Neural progenitor cell (in vitro differentiated cells): ENCODE measurements around the gene ARMC3. TPM values are rescaled to one million over a fixed set of nuclear protein-coding genes. Genes with fewer than 3 reads are reported as not detected.
A peak's percentile ranks its signal among the peaks of the same experiment; 100 is the strongest.

Experiments
- DNase-seq: peaks from one replicate; pipeline ENCODE4 v3.0.0-alpha.2; 2016; ENCODE audit warnings: low spot score
- H2AFZ ChIP-seq: fragments of 200-600 bp; sonication (generic); replicated peaks from 2 replicates; pipeline ENCODE4 v1.6.1; 2016; ENCODE audit warnings: antibody characterized with exemption
- H3F3A ChIP-seq: fragments of 200-600 bp; sonication (generic); 2 replicates; pipeline ENCODE4 v1.6.1; 2016; ENCODE audit warnings: antibody characterized with exemption, low read depth
- H3K27ac ChIP-seq: fragments of 200-600 bp; sonication (generic); 2 replicates; pipeline ENCODE4 v1.5.1; 2016; ENCODE audit warnings: mild to moderate bottlenecking
- H3K27me3 ChIP-seq: fragments of 200-600 bp; sonication (generic); 2 replicates; pipeline ENCODE4 v1.6.1; 2016; ENCODE audit warnings: mild to moderate bottlenecking, moderate library complexity
- H3K36me3 ChIP-seq: fragments of 200-600 bp; sonication (generic); 2 replicates; pipeline ENCODE4 v1.5.1; 2016
- H3K4me1 ChIP-seq: fragments of 200-600 bp; sonication (generic); 2 replicates; pipeline ENCODE4 v1.6.1; 2016; ENCODE audit warnings: mixed run types
- H3K4me2 ChIP-seq: fragments of 200-600 bp; sonication (generic); 2 replicates; pipeline ENCODE4 v1.6.1; 2016
- H3K4me3 ChIP-seq: fragments of 200-600 bp; sonication (generic); 2 replicates; pipeline ENCODE4 v1.5.1; 2016
- H3K79me2 ChIP-seq: fragments of 200-600 bp; sonication (generic); 2 replicates; pipeline ENCODE4 v1.6.1; 2016; ENCODE audit warnings: low read depth
- H3K9ac ChIP-seq: fragments of 200-600 bp; sonication (generic); 2 replicates; pipeline ENCODE4 v1.6.1; 2016
- H3K9me3 ChIP-seq: fragments of 200-600 bp; sonication (generic); 2 replicates; pipeline ENCODE4 v1.5.1; 2016; ENCODE audit warnings: low read depth
- H4K20me1 ChIP-seq: fragments of 200-600 bp; sonication (generic); 2 replicates; pipeline ENCODE4 v1.6.1; 2016; ENCODE audit warnings: low read depth
- H3K27ac Mint-ChIP-seq: 3 replicates; pipeline ENCODE4 v1.8.0; 2021; ENCODE audit warnings: mixed read lengths
- H3K27me3 Mint-ChIP-seq: 2 replicates; pipeline ENCODE4 v1.8.0; 2022; ENCODE audit warnings: low read depth, mild to moderate bottlenecking, inconsistent platforms, moderate library complexity, mixed read lengths; ENCODE audit not compliant: insufficient read depth
- H3K36me3 Mint-ChIP-seq: 3 replicates; pipeline ENCODE4 v1.8.0; 2021; ENCODE audit warnings: mixed read lengths
- H3K4me1 Mint-ChIP-seq: 3 replicates; pipeline ENCODE4 v1.8.0; 2021; ENCODE audit warnings: mixed read lengths
- H3K4me3 Mint-ChIP-seq: 3 replicates; pipeline ENCODE4 v1.8.0; 2021; ENCODE audit warnings: mild to moderate bottlenecking, moderate library complexity, mixed read lengths
- H3K9me3 Mint-ChIP-seq: 3 replicates; pipeline ENCODE4 v1.8.0; 2020; ENCODE audit warnings: mixed read lengths
- EZH2 ChIP-seq: fragments of 200-600 bp; sonication (generic); IDR thresholded peaks from 2 replicates; pipeline ENCODE4 v1.6.1; 2017; ENCODE audit warnings: antibody characterized with exemption, mild to moderate bottlenecking, moderate library complexity
- EZH2phosphoT487 ChIP-seq: fragments of 200-600 bp; sonication (generic); IDR thresholded peaks from 2 replicates; pipeline ENCODE4 v1.6.1; 2017; ENCODE audit warnings: antibody characterized with exemption
- total RNA-seq: library from RNA; depleted of rRNA; stranded (reverse); fragments of >200 nt; gene quantifications from 2 replicates; pipeline ENCODE4 v1.2.3, GENCODE V29; 2015; ENCODE audit warnings: low replicate concordance
- TF ChIP-seq, protein P1 (sequence below): fragments of 200-600 bp; sonication (generic); IDR thresholded peaks from 2 replicates; pipeline ENCODE4 v1.5.1; 2017; ENCODE audit warnings: antibody characterized with exemption, mild to moderate bottlenecking

The ARMC3 gene
- total RNA-seq, 1 donor from 2014 or later = 14.6 TPM

GRCh38 chr10:23047201-23048050, 119.6 kb downstream of the ARMC3 start:
- no peaks in the 10 kb centered on the region for H3K4me1 ChIP-seq
- H2AFZ ChIP-seq = peak overlapping the region; percentile 40
- no peaks in the 10 kb centered on the region for H3K9me3 Mint-ChIP-seq
- H3K4me3 ChIP-seq = no peak overlapping the region
- H3F3A ChIP-seq = no peaks in the 10 kb centered on the region
- H3K4me1 Mint-ChIP-seq = peaks cover 13% of the 10 kb centered on the region
- no peaks in the 10 kb centered on the region for H3K36me3 ChIP-seq
- no peak overlapping the region for H3K4me3 Mint-ChIP-seq
- H3K27ac ChIP-seq = no peak overlapping the region
- H3K27me3 Mint-ChIP-seq = peaks cover 2% of the 10 kb centered on the region
- H3K27me3 ChIP-seq = no peaks in the 10 kb centered on the region
- no peaks in the 10 kb centered on the region for H3K36me3 Mint-ChIP-seq
- TF ChIP-seq, protein P1, sequence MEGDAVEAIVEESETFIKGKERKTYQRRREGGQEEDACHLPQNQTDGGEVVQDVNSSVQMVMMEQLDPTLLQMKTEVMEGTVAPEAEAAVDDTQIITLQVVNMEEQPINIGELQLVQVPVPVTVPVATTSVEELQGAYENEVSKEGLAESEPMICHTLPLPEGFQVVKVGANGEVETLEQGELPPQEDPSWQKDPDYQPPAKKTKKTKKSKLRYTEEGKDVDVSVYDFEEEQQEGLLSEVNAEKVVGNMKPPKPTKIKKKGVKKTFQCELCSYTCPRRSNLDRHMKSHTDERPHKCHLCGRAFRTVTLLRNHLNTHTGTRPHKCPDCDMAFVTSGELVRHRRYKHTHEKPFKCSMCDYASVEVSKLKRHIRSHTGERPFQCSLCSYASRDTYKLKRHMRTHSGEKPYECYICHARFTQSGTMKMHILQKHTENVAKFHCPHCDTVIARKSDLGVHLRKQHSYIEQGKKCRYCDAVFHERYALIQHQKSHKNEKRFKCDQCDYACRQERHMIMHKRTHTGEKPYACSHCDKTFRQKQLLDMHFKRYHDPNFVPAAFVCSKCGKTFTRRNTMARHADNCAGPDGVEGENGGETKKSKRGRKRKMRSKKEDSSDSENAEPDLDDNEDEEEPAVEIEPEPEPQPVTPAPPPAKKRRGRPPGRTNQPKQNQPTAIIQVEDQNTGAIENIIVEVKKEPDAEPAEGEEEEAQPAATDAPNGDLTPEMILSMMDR = no peak
- TF ChIP-seq EZH2phosphoT487 (no peak), EZH2 (no peak)
- H3K4me2 ChIP-seq = no peak overlapping the region
- H3K9ac ChIP-seq = no peak overlapping the region
- no peak overlapping the region for H3K27ac Mint-ChIP-seq
- no peak for DNase-seq
- H3K79me2 ChIP-seq = no peaks in the 10 kb centered on the region
- H4K20me1 ChIP-seq = no peaks in the 10 kb centered on the region
- H3K9me3 ChIP-seq = no peaks in the 10 kb centered on the region

DNA sequence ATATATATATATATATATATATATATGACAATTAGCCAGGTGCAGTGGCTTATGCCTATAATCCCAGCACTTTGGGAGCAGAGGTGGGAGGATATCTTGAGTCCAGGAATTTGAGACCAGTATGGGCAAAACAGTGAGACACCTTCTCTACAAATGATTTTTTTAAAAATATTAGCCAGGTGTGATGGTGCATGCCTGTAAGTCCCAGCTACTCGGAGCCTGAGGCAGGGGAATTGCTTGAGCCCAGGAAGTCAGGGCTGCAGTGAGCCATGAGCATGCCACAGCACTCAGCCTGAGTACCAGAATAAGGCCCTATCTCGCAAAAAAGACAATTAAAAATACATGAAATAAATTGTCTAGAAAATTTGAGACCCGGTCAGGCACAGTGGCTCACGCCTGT, 120.3 kb downstream of the ARMC3 start:
- DNase-seq = no peak
- TF ChIP-seq, protein P1 = no peak
- TF ChIP-seq EZH2phosphoT487 (no peak), EZH2 (no peak)
- H3K9me3 ChIP-seq = no peaks in the 10 kb centered on the region
- Mint-ChIP-seq H3K4me1 (peaks cover 21% of the 10 kb centered on the region), H3K27ac (no peak overlapping the region), H3K36me3 (no peaks in the 10 kb centered on the region), H3K27me3 (peaks cover 2% of the 10 kb centered on the region), H3K9me3 (peaks cover 2% of the 10 kb centered on the region), H3K4me3 (no peak overlapping the region)
- no peak overlapping the region for H3K9ac ChIP-seq
- H3K4me2 ChIP-seq = no peak overlapping the region
- no peaks in the 10 kb centered on the region for H3K4me1 ChIP-seq
- H3F3A ChIP-seq = no peaks in the 10 kb centered on the region
- H4K20me1 ChIP-seq = no peaks in the 10 kb centered on the region
- no peak overlapping the region for H2AFZ ChIP-seq
- H3K4me3 ChIP-seq = no peak overlapping the region
- no peak overlapping the region for H3K27ac ChIP-seq
- no peaks in the 10 kb centered on the region for H3K36me3 ChIP-seq
- no peaks in the 10 kb centered on the region for H3K79me2 ChIP-seq
- no peaks in the 10 kb centered on the region for H3K27me3 ChIP-seq

DNA sequence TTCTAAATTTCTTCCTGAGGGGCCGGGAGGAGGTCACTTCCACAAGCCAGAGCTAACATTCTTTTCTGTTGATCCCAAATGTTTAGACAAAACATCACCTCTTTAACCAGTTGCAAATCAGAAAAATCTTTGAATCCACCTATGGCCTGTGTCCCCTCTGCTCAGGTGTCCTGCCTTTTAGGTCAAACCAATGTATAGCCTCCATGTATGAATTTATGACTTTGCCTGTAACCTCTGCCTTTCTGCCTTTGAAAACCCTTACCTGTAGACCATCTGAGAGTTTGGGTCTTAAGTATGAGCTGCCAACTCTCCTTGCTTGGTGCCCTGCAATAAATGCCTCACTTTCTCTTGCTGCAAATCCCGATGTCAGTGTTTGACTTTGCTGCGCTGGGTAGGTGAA, 123.4 kb downstream of the ARMC3 start:
- no peak overlapping the region for H3K4me3 Mint-ChIP-seq
- H3K79me2 ChIP-seq = no peaks in the 10 kb centered on the region
- H3K27ac Mint-ChIP-seq = no peak overlapping the region
- no peak overlapping the region for H3K4me3 ChIP-seq
- H3K36me3 Mint-ChIP-seq = no peaks in the 10 kb centered on the region
- H3K27ac ChIP-seq = no peak overlapping the region
- peaks cover 17% of the 10 kb centered on the region for H3F3A ChIP-seq
- H3K9me3 ChIP-seq = no peaks in the 10 kb centered on the region
- no peaks in the 10 kb centered on the region for H3K36me3 ChIP-seq
- no peak overlapping the region for H3K4me2 ChIP-seq
- no peak overlapping the region for H3K9ac ChIP-seq
- H3K27me3 Mint-ChIP-seq = peaks cover 2% of the 10 kb centered on the region
- H3K4me1 Mint-ChIP-seq = peaks cover 42% of the 10 kb centered on the region
- no peaks in the 10 kb centered on the region for H4K20me1 ChIP-seq
- H3K4me1 ChIP-seq = peaks cover 20% of the 10 kb centered on the region
- no peak for DNase-seq
- no peaks in the 10 kb centered on the region for H3K27me3 ChIP-seq
- TF ChIP-seq EZH2phosphoT487 = no peak
- no peak for TF ChIP-seq EZH2
- TF ChIP-seq, protein P1 = no peak
- peaks cover 2% of the 10 kb centered on the region for H3K9me3 Mint-ChIP-seq
- H2AFZ ChIP-seq = no peak overlapping the region
